Upper lobe of left lung (tissue), 6 donors: ENCODE measurements around the gene RGS7. TPM values are rescaled to one million over a fixed set of nuclear protein-coding genes. Genes with fewer than 3 reads are reported as not detected.

Source experiments
- ATAC-seq, 2 donors: fragments of 200-7000 bp; cut with Tn5 transposase; one replicate each; pipeline ENCODE4 v1.9.1; 2022; ENCODE audit warnings: mild to moderate bottlenecking in 2 of 2, moderate library complexity in 2 of 2; ENCODE audit not compliant: low FRiP score in 2 of 2
- DNase-seq, 2 donors: peaks; one replicate each; pipeline ENCODE4 v3.0.0-alpha.2; 2019 to 2020
- H3K27ac ChIP-seq, 4 donors: fragments of 200-600 bp; sonication (generic); one replicate each; pipeline ENCODE4 v1.5.1; 2016 to 2019
- H3K27me3 ChIP-seq, 4 donors: fragments of 200-600 bp; sonication (generic); one replicate each; pipeline ENCODE4 v1.5.1; 2017 to 2019
- H3K36me3 ChIP-seq, 4 donors: fragments of 200-600 bp; sonication (generic); one replicate each; pipeline ENCODE4 v1.5.1; 2016 to 2019
- H3K4me1 ChIP-seq, 4 donors: fragments of 200-600 bp; sonication (generic); one replicate each; pipeline ENCODE4 v1.5.1; 2018 to 2019
- H3K4me3 ChIP-seq, 4 donors: fragments of 200-600 bp; sonication (generic); one replicate each; pipeline ENCODE4 v1.5.1; 2017 to 2019; ENCODE audit warnings: mild to moderate bottlenecking in 2 of 4, moderate library complexity in 1 of 4
- H3K9me3 ChIP-seq, 4 donors: fragments of 200-600 bp; sonication (generic); one replicate each; pipeline ENCODE4 v1.5.1; 2018 to 2019
- EP300 ChIP-seq, 4 donors: sonication (generic); formaldehyde crosslinking; IDR thresholded peaks; one replicate each; pipeline ENCODE4 v1.5.1; 2017; ENCODE audit warnings: antibody characterized with exemption in 4 of 4, control low read depth in 2 of 4
- POLR2A ChIP-seq, 4 donors: fragments of 450-650 bp; IDR thresholded peaks; one replicate each; pipeline ENCODE4 v1.5.1; 2016 to 2017; ENCODE audit warnings: antibody characterized with exemption in 4 of 4, mild to moderate bottlenecking in 2 of 4
- POLR2AphosphoS5 ChIP-seq, 2 donors: sonication (generic); formaldehyde crosslinking; IDR thresholded peaks; one replicate each; pipeline ENCODE4 v1.5.1; 2017; ENCODE audit warnings: antibody characterized with exemption in 2 of 2
- WGBS, 2 donors: methylation state at CpG; one replicate each; pipeline ENCODE4 v1.1.5; 2017 to 2018; 5-methylcytosine and 5-hydroxymethylcytosine counted together
- total RNA-seq, 6 donors: library from RNA; depleted of rRNA in 4 of 6; stranded (reverse); fragments of >200 nt in 4 of 6; gene quantifications; one replicate each; pipeline versions ENCODE4 v1.1.0 to v1.2.1, GENCODE V29; 2016 to 2021
- TF ChIP-seq, protein P1 (sequence below), 6 experiments: fragments of 450-650 bp in 4 of 6; fragments of 200-600 bp in 2 of 6; sonication (generic) in 2 of 6; IDR thresholded peaks; one replicate each; pipeline ENCODE4 v1.5.1; 2016 to 2019; ENCODE audit warnings: antibody characterized with exemption in 6 of 6
- donor health status: DM: no; HTN: no; CAD: no; lungs with moderate emphysema.
- donor health status: DM: no; HTN: yes; CAD: no; lungs with severe emphysema.

The RGS7 gene
- total RNA-seq, 6 donors from 2014 or later = 0.15 TPM; not detected in 5

DNA sequence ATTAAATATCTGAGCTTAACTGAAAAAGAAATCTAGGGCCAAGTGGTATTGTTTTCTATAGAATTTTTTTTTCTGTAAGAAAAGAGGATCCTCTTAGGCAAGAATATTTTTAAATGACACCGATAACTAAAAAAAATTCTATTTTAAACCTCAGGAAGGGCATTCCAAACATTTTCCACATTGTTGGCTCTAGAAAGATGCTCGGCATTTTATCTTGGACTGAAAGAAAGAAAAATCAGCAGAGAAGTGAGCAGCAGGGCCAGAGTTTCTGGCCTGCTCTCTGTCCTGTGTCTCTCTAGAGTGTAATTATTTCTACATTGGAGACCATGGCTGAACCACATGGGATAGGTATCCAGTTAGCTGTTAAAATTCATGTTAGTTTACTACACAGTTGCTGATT is 552.5 kb downstream of the RGS7 start:
- Histone ChIP-seq H3K27ac (no peak overlapping the region), H3K27me3 (no peaks in the 10 kb centered on the region), H3K4me1 (no peaks in the 10 kb centered on the region), H3K36me3 (no peaks in the 10 kb centered on the region), H3K4me3 (no peak overlapping the region), H3K9me3 (no peaks in the 10 kb centered on the region)
- no peak for TF ChIP-seq EP300 (IDR thresholded peaks at IDR 0.05)
- TF ChIP-seq, protein P1, sequence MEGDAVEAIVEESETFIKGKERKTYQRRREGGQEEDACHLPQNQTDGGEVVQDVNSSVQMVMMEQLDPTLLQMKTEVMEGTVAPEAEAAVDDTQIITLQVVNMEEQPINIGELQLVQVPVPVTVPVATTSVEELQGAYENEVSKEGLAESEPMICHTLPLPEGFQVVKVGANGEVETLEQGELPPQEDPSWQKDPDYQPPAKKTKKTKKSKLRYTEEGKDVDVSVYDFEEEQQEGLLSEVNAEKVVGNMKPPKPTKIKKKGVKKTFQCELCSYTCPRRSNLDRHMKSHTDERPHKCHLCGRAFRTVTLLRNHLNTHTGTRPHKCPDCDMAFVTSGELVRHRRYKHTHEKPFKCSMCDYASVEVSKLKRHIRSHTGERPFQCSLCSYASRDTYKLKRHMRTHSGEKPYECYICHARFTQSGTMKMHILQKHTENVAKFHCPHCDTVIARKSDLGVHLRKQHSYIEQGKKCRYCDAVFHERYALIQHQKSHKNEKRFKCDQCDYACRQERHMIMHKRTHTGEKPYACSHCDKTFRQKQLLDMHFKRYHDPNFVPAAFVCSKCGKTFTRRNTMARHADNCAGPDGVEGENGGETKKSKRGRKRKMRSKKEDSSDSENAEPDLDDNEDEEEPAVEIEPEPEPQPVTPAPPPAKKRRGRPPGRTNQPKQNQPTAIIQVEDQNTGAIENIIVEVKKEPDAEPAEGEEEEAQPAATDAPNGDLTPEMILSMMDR (IDR thresholded peaks at IDR 0.05) = no peak
- TF ChIP-seq POLR2AphosphoS5 (IDR thresholded peaks at IDR 0.05) = no peak
- TF ChIP-seq POLR2A (IDR thresholded peaks at IDR 0.05) = no peak
- DNase-seq = no peak
- ATAC-seq = no peak
- 55 to 56% methylated on average over 2 of the region's 2 CpGs for WGBS, 2 donors

DNA sequence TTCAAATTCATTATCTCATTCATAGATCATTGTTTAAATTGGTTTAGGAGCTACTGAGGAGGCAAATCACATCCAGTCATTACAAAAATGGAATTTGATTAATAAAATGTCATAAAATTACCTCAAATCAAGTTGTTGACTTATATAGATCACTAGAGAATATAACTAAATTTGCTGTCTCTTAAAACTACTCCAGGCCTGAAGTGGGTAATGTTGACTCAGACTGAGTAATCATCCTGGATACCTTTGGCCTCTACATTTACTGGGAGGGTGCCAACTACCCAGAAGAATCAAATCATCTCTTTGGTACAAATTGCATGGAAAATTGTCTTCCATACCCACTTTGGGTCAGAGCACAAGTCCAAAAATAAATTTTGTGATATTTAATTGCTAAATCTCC is 553.9 kb downstream of the RGS7 start:
- H3K36me3 ChIP-seq = no peaks in the 10 kb centered on the region
- ATAC-seq (no peak), DNase-seq (no peak)
- no peak overlapping the region for H3K4me3 ChIP-seq
- H3K4me1 ChIP-seq = no peaks in the 10 kb centered on the region
- no peaks in the 10 kb centered on the region for H3K27me3 ChIP-seq
- no peaks in the 10 kb centered on the region for H3K9me3 ChIP-seq
- TF ChIP-seq POLR2A (IDR thresholded peaks at IDR 0.05) (no peak), POLR2AphosphoS5 (IDR thresholded peaks at IDR 0.05) (no peak), EP300 (IDR thresholded peaks at IDR 0.05) (no peak)
- TF ChIP-seq, protein P1 (IDR thresholded peaks at IDR 0.05) = no peak
- no peak overlapping the region for H3K27ac ChIP-seq

DNA sequence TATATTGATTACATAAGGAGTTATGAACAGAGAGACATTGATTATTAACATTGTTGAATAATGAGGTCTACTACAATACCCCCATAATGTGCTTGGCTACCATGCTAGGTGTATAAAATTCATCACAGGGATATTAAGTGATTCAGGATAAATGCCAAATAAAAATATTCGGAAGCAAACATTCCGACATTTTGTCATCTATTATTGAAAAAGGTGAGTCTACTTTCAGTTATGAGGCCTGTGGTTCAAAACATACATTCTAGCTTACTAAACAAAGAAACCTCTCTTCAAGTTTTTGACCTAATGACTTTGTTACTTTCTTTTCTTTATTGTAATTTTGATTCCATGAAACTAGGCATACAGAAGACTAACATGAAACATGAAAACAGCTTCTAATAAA is 554.7 kb downstream of the RGS7 start:
- TF ChIP-seq POLR2A (IDR thresholded peaks at IDR 0.05) = no peak
- TF ChIP-seq EP300 (IDR thresholded peaks at IDR 0.05) = no peak
- no peak for TF ChIP-seq POLR2AphosphoS5 (IDR thresholded peaks at IDR 0.05)
- TF ChIP-seq, protein P1 (IDR thresholded peaks at IDR 0.05) = no peak
- Histone ChIP-seq H3K4me3 (no peak overlapping the region), H3K9me3 (no peaks in the 10 kb centered on the region), H3K27me3 (no peaks in the 10 kb centered on the region), H3K36me3 (no peaks in the 10 kb centered on the region), H3K27ac (no peak overlapping the region), H3K4me1 (no peaks in the 10 kb centered on the region)
- DNase-seq (no peak), ATAC-seq (no peak)
- WGBS, 2 donors = 77 to 93% methylated on average over 2 of the region's 2 CpGs

DNA sequence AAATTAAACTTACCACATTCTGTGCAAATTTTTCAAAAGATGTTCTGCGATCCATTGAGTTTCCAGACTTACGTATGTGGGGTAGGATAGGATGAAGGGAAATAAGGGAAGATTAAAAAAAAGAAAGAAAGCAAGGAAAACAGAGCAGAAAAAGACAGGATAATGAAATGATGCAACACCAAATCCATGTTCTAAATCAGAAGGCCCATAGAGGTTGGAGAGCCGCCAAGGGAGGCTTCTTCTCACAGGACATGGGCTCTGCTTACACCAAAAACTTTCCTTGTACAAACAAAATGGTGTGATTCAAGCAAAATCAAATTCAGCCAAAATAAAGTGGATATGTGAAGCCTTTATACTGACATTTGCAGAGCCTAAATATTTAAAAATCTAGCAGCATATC is 555.6 kb downstream of the RGS7 start:
- no peak overlapping the region for H3K4me3 ChIP-seq
- no peaks in the 10 kb centered on the region for H3K9me3 ChIP-seq
- WGBS, 2 donors = 90 to 96% methylated on average over 3 of the region's 3 CpGs
- H3K4me1 ChIP-seq = no peaks in the 10 kb centered on the region
- H3K36me3 ChIP-seq = no peaks in the 10 kb centered on the region
- ATAC-seq (no peak), DNase-seq (no peak)
- no peak for TF ChIP-seq EP300 (IDR thresholded peaks at IDR 0.05)
- TF ChIP-seq POLR2A (IDR thresholded peaks at IDR 0.05) = no peak
- TF ChIP-seq POLR2AphosphoS5 (IDR thresholded peaks at IDR 0.05) = no peak
- TF ChIP-seq, protein P1 (IDR thresholded peaks at IDR 0.05) = no peak
- no peak overlapping the region for H3K27ac ChIP-seq
- no peaks in the 10 kb centered on the region for H3K27me3 ChIP-seq

DNA sequence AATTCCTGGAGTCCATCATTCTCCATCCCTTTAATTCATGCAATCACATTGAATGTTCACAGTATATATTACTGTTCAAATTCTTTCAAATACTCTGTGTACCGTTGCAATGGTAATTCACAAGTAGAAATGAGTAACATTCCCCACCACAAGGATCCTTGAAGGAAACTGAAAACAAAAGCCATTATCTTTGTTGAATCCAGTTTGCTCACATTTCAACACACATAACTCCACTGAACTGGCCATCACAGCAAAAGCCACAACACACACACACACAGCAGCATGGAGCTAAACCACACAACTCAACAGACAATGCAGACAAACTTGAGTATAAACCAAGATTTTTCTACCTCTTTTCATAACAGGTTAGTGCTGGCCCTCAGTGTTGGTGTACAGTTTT is 556.7 kb downstream of the RGS7 start:
- ATAC-seq (no peak), DNase-seq (no peak)
- Histone ChIP-seq H3K27me3 (no peaks in the 10 kb centered on the region), H3K36me3 (no peaks in the 10 kb centered on the region), H3K27ac (no peak overlapping the region), H3K4me3 (no peak overlapping the region), H3K4me1 (no peaks in the 10 kb centered on the region), H3K9me3 (no peaks in the 10 kb centered on the region)
- no peak for TF ChIP-seq POLR2A (IDR thresholded peaks at IDR 0.05)
- TF ChIP-seq, protein P1 (IDR thresholded peaks at IDR 0.05) = no peak
- no peak for TF ChIP-seq POLR2AphosphoS5 (IDR thresholded peaks at IDR 0.05)
- TF ChIP-seq EP300 (IDR thresholded peaks at IDR 0.05) = no peak
- 58 to 63% methylated on average over 1 of the region's 1 CpG for WGBS, 2 donors
